GM18870 (cell line): ENCODE data around the gene ERCC6L.

ENCODE experiments used
- ATAC-seq: cut with Tn5 transposase; IDR thresholded peaks from one replicate; pipeline ENCODE4 v1.9.1; 2021; ENCODE audit warnings: moderate library complexity; ENCODE audit not compliant: unreplicated experiment

ERCC6L gene

DNA sequence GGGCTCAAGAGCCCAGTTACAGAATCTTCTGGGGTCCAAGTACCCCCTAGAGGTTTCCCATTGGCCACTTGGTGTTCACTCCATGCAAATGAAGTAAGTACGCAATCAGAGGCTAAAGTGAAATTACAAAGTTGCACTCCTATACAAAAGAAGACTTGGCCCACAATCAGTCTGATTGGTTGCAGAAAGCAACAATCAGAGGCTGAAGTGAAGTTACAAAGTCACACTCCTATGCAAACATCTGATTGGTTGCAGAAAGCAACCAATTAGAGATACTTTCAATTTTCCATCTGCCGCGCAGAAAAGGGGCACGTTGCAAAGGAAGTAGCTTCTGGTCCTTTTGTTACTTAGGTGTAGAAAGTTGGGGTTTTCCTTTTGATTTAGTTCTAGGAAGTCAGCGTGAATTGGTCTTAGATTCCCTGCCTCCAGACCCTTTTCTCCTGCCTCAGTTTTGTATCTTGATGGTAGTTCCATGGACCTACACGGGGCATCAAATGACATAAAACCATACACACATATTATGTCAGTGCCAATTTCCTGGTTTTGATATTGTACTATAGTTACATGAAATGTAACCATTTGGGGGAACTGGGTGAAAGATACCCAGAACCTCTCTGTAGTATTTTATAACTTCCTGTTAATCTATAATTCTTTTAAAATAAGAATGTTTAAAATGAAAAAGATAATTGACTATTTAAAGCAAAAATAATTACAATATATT lies 69.7 kb downstream of the ERCC6L start:
- ATAC-seq = no peak

- ATAC-seq = no peak
These were observed 73.3 kb downstream of the ERCC6L start for GRCh38 chrX:72165551-72165950.

DNA sequence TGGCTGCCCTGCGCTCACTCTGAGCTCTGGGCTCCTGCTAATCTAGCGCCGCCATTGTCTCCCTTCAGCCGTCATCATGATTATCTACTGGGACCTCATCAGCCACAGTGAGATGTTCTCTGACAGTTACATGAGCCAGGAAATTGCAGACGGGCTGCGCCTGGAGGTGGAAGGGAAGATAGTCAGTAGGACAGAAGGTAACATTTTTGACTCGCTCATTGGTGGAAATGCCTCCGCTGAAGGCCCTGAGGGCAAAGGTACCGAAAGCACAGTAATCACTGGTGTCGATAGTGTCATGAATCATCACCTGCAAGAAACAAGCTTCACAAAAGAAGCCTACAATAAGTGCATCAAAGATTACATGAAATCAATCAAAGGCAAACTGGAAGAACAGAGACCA lies 79.1 kb downstream of the ERCC6L start:
- ATAC-seq = no peak

DNA sequence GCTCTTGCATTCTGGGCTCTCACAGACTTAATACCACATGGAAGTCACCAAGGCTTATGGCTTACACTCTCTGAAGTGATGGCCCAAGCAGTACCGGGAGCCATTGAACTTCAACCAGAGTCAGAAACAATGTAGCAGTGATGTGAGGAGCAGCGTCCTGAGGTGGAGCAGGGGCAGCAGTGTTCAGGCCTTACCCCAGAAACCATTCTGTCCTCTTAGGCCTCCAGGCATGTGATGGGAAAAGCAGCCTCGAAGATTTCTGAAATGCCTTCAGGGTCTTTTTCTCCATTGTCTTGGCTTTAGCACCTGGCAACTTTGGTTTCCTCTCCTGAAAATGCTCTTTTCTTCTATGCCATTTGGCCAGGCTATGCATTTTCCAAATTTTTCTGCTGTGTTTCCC lies 80.1 kb downstream of the ERCC6L start:
- ATAC-seq = no peak
